Liver (tissue), 9 donors: Measurements from ENCODE around the gene TGFBR3. TPM values are rescaled to one million over a fixed set of nuclear protein-coding genes. Genes with fewer than 3 reads are reported as not detected.

Source experiments
- DNase-seq: peaks from one replicate; pipeline ENCODE4 v3.0.0-alpha.2; 2017; ENCODE audit warnings: low spot score
- H3K27ac ChIP-seq, 2 donors: one replicate each; pipeline ENCODE4 v1.7.0; 2013; ENCODE audit warnings: inconsistent platforms in 2 of 2, low read length in 2 of 2, control low read depth in 1 of 2, low read depth in 1 of 2, mild to moderate bottlenecking in 1 of 2
- H3K27me3 ChIP-seq, 4 donors: one replicate each; pipeline versions ENCODE4 v1.6.1 to v1.7.0; 2013; ENCODE audit warnings: low read length in 3 of 4, inconsistent platforms in 1 of 4, mild to moderate bottlenecking in 1 of 4, moderate library complexity in 1 of 4; ENCODE audit not compliant: control insufficient read depth in 4 of 4, insufficient read depth in 4 of 4
- H3K36me3 ChIP-seq, 4 donors: one replicate each; pipeline versions ENCODE4 v1.6.1 to v1.7.0; 2013; ENCODE audit warnings: low read length in 3 of 4, mild to moderate bottlenecking in 3 of 4, low read depth in 1 of 4, moderate library complexity in 1 of 4; ENCODE audit not compliant: control insufficient read depth in 4 of 4, insufficient read depth in 3 of 4
- H3K4me1 ChIP-seq, 4 donors: one replicate each; pipeline versions ENCODE4 v1.6.1 to v1.7.0; 2013; ENCODE audit warnings: low read length in 3 of 4, mild to moderate bottlenecking in 3 of 4, moderate library complexity in 1 of 4; ENCODE audit not compliant: control insufficient read depth in 4 of 4, insufficient read depth in 4 of 4
- H3K4me3 ChIP-seq, 3 donors: one replicate each; pipeline versions ENCODE4 v1.6.1 to v1.7.0; 2013; ENCODE audit warnings: low read length in 3 of 3, control low read depth in 1 of 3, low read depth in 1 of 3, mild to moderate bottlenecking in 1 of 3
- H3K9ac ChIP-seq, 2 donors: one replicate each; pipeline ENCODE4 v1.7.0; 2013; ENCODE audit warnings: low read length in 2 of 2, mild to moderate bottlenecking in 2 of 2, moderate library complexity in 2 of 2, control low read depth in 1 of 2, low read depth in 1 of 2
- H3K9me3 ChIP-seq, 4 donors: one replicate each; pipeline versions ENCODE4 v1.6.1 to v1.7.0; 2013; ENCODE audit warnings: low read length in 3 of 4; ENCODE audit not compliant: control insufficient read depth in 4 of 4
- CTCF ChIP-seq: fragments of 150-350 bp; IDR thresholded peaks from 2 replicates; pipeline ENCODE4 v1.5.1; 2017; ENCODE audit warnings: improper control_type of control experiment, low read depth, low read length; ENCODE audit not compliant: missing input control
- EGR1 ChIP-seq, 2 donors: IDR thresholded peaks; 2 replicates each; pipeline ENCODE4 v1.6.1; 2016 to 2018; ENCODE audit warnings: antibody characterized with exemption in 2 of 2, low read depth in 2 of 2
- FOXA2 ChIP-seq: IDR thresholded peaks from 2 replicates; pipeline ENCODE4 v1.6.1; 2016; ENCODE audit warnings: antibody characterized with exemption
- HNF4A ChIP-seq, 2 donors: conservative IDR thresholded peaks; 2 replicates each; pipeline ENCODE4 v1.6.1; 2016; ENCODE audit warnings: antibody characterized with exemption in 2 of 2, mild to moderate bottlenecking in 2 of 2
- HNF4G ChIP-seq: IDR thresholded peaks from 2 replicates; pipeline ENCODE4 v1.6.1; 2016; ENCODE audit warnings: antibody characterized with exemption
- JUND ChIP-seq, 2 donors: IDR thresholded peaks; 2 replicates each; pipeline ENCODE4 v1.6.1; 2016; ENCODE audit warnings: antibody characterized with exemption in 2 of 2
- NR2F2 ChIP-seq: IDR thresholded peaks from 2 replicates; pipeline ENCODE4 v1.6.1; 2016; ENCODE audit warnings: antibody characterized with exemption
- RAD21 ChIP-seq, 2 donors: IDR thresholded peaks; 2 replicates each; pipeline ENCODE4 v1.6.1; 2016; ENCODE audit warnings: antibody characterized with exemption in 2 of 2, mild to moderate bottlenecking in 2 of 2
- RXRA ChIP-seq, 2 donors: IDR thresholded peaks; 2 replicates each; pipeline ENCODE4 v1.6.1; 2017 to 2018; ENCODE audit warnings: antibody characterized with exemption in 2 of 2, mild to moderate bottlenecking in 1 of 2
- SP1 ChIP-seq: IDR thresholded peaks from 2 replicates; pipeline ENCODE4 v1.6.1; 2018; ENCODE audit warnings: antibody characterized with exemption, mild to moderate bottlenecking
- TAF1 ChIP-seq: conservative IDR thresholded peaks from 2 replicates; pipeline ENCODE4 v1.6.1; 2016; ENCODE audit warnings: antibody characterized with exemption, mild to moderate bottlenecking
- YY1 ChIP-seq: IDR thresholded peaks from 2 replicates; pipeline ENCODE4 v1.6.1; 2016; ENCODE audit warnings: antibody characterized with exemption, mild to moderate bottlenecking
- WGBS: extraction: QIAGEN DNeasy Blood & Tissue Kit; methylation state at CpG from one replicate; pipeline ENCODE4 v1.1.7; 2013; 5-methylcytosine and 5-hydroxymethylcytosine counted together
- polyA plus RNA-seq, 2 donors: library from polyadenylated mRNA; stranded (reverse) in 1 of 2; unstranded in 1 of 2; fragments of 200-250 nt in 1 of 2; fragments of >200 nt in 1 of 2; fragmentation: Nextera tagmentation in 1 of 2; extraction: Ambion mirVana in 1 of 2; gene quantifications; one replicate each; pipeline versions ENCODE4 v1.2.1 to v1.2.3, GENCODE V29; 2013 to 2015
- total RNA-seq, 2 donors: library from RNA; depleted of rRNA; stranded (reverse); fragments of >200 nt; gene quantifications; one replicate each; pipeline ENCODE4 v1.2.3, GENCODE V29; 2014
- TF ChIP-seq, protein P1 (sequence below): IDR thresholded peaks from 2 replicates; pipeline ENCODE4 v1.6.1; 2016; ENCODE audit warnings: antibody characterized with exemption
- TF ChIP-seq, protein P2 (sequence below): IDR thresholded peaks from 2 replicates; pipeline ENCODE4 v1.6.1; 2016; ENCODE audit warnings: antibody characterized with exemption
- TF ChIP-seq, protein P3 (sequence below): IDR thresholded peaks from 2 replicates; pipeline ENCODE4 v1.6.1; 2016; ENCODE audit warnings: antibody characterized with exemption
- donor health status: healthy.
- donor health status: healthy.
- donor health status: healthy.
- donor health status: healthy.
- donor health status: healthy.

The TGFBR3 gene
- total and polyA plus RNA-seq, 4 donors, result 6.1 to 19.3 (median 9.9) TPM

DNA sequence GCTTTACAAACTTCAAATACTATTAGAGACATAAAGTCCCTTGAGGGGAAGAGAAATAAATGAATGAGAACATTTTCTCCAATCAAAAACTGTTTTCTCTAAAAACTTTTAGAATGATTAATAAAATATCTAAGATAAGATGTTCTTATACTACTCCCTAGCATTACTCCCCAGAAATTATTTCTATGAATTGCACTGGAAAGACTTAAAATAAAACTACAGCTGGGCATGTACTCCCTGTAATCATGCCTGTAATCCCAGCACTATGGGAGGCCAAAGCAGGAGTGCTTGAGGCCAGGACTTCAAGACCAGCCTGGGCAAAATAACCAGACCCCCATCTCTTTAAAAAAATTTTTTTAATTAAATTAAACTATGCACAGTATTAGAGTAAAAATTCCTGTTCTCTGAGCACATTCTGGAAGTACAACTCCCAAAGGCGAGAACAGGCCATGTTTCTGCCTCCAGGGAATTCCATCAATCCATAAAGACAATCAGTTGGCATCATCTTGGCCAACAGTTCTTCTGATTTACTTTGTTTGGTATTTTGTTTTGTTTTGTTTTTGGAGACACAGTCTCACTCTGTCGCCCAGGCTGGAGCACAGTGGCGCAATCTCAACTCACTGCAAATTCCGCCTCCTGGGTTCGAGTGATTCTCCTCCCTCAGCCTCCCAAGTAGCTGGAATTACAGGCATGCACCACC lies 77.9 kb downstream of the TGFBR3 start:
- Histone ChIP-seq H3K4me1 (peaks cover 0 to 9% (median 0%) of the 10 kb centered on the region in 4 donors), H3K4me3 (no peak overlapping the region), H3K27me3 (no peaks in the 10 kb centered on the region), H3K27ac (no peak overlapping the region), H3K9ac (no peak overlapping the region), H3K9me3 (no peaks in the 10 kb centered on the region), H3K36me3 (peaks cover 0 to 2% (median 0%) of the 10 kb centered on the region in 4 donors)
- WGBS, result 98% methylated on average over 5 of the region's 5 CpGs
- no peak for TF ChIP-seq FOXA2
- TF ChIP-seq, protein P1, sequence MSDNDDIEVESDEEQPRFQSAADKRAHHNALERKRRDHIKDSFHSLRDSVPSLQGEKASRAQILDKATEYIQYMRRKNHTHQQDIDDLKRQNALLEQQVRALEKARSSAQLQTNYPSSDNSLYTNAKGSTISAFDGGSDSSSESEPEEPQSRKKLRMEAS, result no peak
- no peak for TF ChIP-seq NR2F2
- no peak for TF ChIP-seq HNF4A (conservative IDR thresholded peaks at IDR 0.05)
- no peak for TF ChIP-seq TAF1
- TF ChIP-seq JUND (IDR thresholded peaks at IDR 0.05), result no peak
- no peak for TF ChIP-seq RAD21 (IDR thresholded peaks at IDR 0.05)
- TF ChIP-seq, protein P2, sequence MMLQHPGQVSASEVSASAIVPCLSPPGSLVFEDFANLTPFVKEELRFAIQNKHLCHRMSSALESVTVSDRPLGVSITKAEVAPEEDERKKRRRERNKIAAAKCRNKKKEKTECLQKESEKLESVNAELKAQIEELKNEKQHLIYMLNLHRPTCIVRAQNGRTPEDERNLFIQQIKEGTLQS, result no peak
- TF ChIP-seq SP1, result no peak
- TF ChIP-seq YY1, result no peak
- no peak for TF ChIP-seq HNF4G
- TF ChIP-seq EGR1 (IDR thresholded peaks at IDR 0.05; ENCODE audit: low read depth in 2 of 2), result no peak
- TF ChIP-seq RXRA (IDR thresholded peaks at IDR 0.05), result no peak
- no peak for DNase-seq

GRCh38 chr1:91806769-91807700 lies 78.9 kb downstream of the TGFBR3 start:
- Histone ChIP-seq H3K9me3 (no peaks in the 10 kb centered on the region), H3K4me1 (peaks cover 0 to 9% (median 0%) of the 10 kb centered on the region in 4 donors), H3K27ac (no peak overlapping the region), H3K9ac (no peak overlapping the region), H3K4me3 (no peak overlapping the region), H3K27me3 (no peaks in the 10 kb centered on the region), H3K36me3 (peaks cover 0 to 2% (median 0%) of the 10 kb centered on the region in 4 donors)
- TF ChIP-seq, protein P3, sequence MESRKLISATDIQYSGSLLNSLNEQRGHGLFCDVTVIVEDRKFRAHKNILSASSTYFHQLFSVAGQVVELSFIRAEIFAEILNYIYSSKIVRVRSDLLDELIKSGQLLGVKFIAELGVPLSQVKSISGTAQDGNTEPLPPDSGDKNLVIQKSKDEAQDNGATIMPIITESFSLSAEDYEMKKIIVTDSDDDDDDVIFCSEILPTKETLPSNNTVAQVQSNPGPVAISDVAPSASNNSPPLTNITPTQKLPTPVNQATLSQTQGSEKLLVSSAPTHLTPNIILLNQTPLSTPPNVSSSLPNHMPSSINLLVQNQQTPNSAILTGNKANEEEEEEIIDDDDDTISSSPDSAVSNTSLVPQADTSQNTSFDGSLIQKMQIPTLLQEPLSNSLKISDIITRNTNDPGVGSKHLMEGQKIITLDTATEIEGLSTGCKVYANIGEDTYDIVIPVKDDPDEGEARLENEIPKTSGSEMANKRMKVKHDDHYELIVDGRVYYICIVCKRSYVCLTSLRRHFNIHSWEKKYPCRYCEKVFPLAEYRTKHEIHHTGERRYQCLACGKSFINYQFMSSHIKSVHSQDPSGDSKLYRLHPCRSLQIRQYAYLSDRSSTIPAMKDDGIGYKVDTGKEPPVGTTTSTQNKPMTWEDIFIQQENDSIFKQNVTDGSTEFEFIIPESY, result no peak
- TF ChIP-seq FOXA2 (no peak), RAD21 (IDR thresholded peaks at IDR 0.05) (no peak), HNF4A (conservative IDR thresholded peaks at IDR 0.05) (no peak), SP1 (no peak), RXRA (IDR thresholded peaks at IDR 0.05) (no peak), JUND (IDR thresholded peaks at IDR 0.05) (no peak), CTCF (no peak)
- 90% methylated on average over 8 of the region's 8 CpGs for WGBS
- DNase-seq, result no peak
